OCI-LY1 (cell line): Measurements from ENCODE around the gene COMMD3.

Experiments used
- H2AFZ ChIP-seq: fragments of 200-600 bp; sonication (generic), shearing (Covaris generic); 2 replicates; pipeline ENCODE4 v1.6.0; 2014; ENCODE audit warnings: antibody characterized with exemption, mild to moderate bottlenecking, low read length
- H3F3A ChIP-seq: fragments of 200-600 bp; sonication (generic), shearing (Covaris generic); 2 replicates; pipeline ENCODE4 v1.6.0; 2014; ENCODE audit warnings: mild to moderate bottlenecking, antibody characterized with exemption, low read length, moderate library complexity; ENCODE audit not compliant: insufficient read depth
- H3K27ac ChIP-seq: fragments of 200-600 bp; sonication (generic); 2 replicates; pipeline ENCODE4 v1.5.1; 2014; ENCODE audit warnings: low read length, mixed run types, mild to moderate bottlenecking, low read depth; ENCODE audit not compliant: poor library complexity, severe bottlenecking
- H3K27me3 ChIP-seq: fragments of 200-600 bp; sonication (generic); 2 replicates; pipeline ENCODE4 v1.6.0; 2014; ENCODE audit warnings: antibody characterized with exemption, mild to moderate bottlenecking, low read length, moderate library complexity; ENCODE audit not compliant: insufficient read depth
- H3K36me3 ChIP-seq: fragments of 200-600 bp; sonication (generic); 2 replicates; pipeline ENCODE4 v1.6.1; 2014; ENCODE audit warnings: mild to moderate bottlenecking, antibody characterized with exemption, low read length, moderate library complexity, mixed read lengths; ENCODE audit not compliant: insufficient read depth
- H3K4me1 ChIP-seq: fragments of 200-600 bp; sonication (generic); 2 replicates; pipeline ENCODE4 v1.5.1; 2014; ENCODE audit warnings: mild to moderate bottlenecking, low read length, moderate library complexity; ENCODE audit not compliant: insufficient read depth, severe bottlenecking
- H3K4me2 ChIP-seq: fragments of 200-600 bp; sonication (generic), shearing (Covaris generic); 2 replicates; pipeline ENCODE4 v1.6.1; 2014; ENCODE audit warnings: low read length
- H3K4me3 ChIP-seq: fragments of 200-600 bp; sonication (generic); 2 replicates; pipeline ENCODE4 v1.5.1; 2014; ENCODE audit warnings: low read length, low read depth, mild to moderate bottlenecking, mixed read lengths; ENCODE audit not compliant: poor library complexity, severe bottlenecking
- H3K79me2 ChIP-seq: fragments of 200-600 bp; shearing (Covaris generic); 2 replicates; pipeline ENCODE4 v1.6.1; 2016; ENCODE audit warnings: mixed run types, low read length, mixed read lengths; ENCODE audit not compliant: insufficient read depth
- H3K9ac ChIP-seq: fragments of 200-600 bp; sonication (generic), shearing (Covaris generic); 2 replicates; pipeline ENCODE4 v1.6.1; 2014; ENCODE audit warnings: mild to moderate bottlenecking, low read length, mixed read lengths
- H3K9me2 ChIP-seq: fragments of 200-600 bp; sonication (generic), shearing (Covaris generic); 2 replicates; pipeline ENCODE4 v1.6.1; 2014; ENCODE audit warnings: low read depth, mild to moderate bottlenecking, low read length, mixed read lengths
- H3K9me3 ChIP-seq: fragments of 200-600 bp; shearing (Covaris generic); 2 replicates; pipeline ENCODE4 v1.6.1; 2014; ENCODE audit warnings: low read length, mixed read lengths
- H4K20me1 ChIP-seq: fragments of 200-600 bp; sonication (generic), shearing (Covaris generic); 2 replicates; pipeline ENCODE4 v1.6.0; 2016; ENCODE audit warnings: mild to moderate bottlenecking, low read length; ENCODE audit not compliant: insufficient read depth
- EZH2 ChIP-seq: fragments of 200-600 bp; sonication (generic), shearing (Covaris generic); IDR thresholded peaks from 2 replicates; pipeline ENCODE4 v1.8.0; 2017; ENCODE audit warnings: borderline replicate concordance, mixed run types, mild to moderate bottlenecking, antibody characterized with exemption, low read length, moderate library complexity, mixed read lengths
- TF ChIP-seq, protein P1 (sequence below): fragments of 200-600 bp; sonication (generic), shearing (Covaris generic); IDR thresholded peaks from 2 replicates; pipeline ENCODE4 v1.5.1; 2017; ENCODE audit warnings: mild to moderate bottlenecking, antibody characterized with exemption, low read length, moderate library complexity, mixed read lengths

COMMD3 gene

DNA sequence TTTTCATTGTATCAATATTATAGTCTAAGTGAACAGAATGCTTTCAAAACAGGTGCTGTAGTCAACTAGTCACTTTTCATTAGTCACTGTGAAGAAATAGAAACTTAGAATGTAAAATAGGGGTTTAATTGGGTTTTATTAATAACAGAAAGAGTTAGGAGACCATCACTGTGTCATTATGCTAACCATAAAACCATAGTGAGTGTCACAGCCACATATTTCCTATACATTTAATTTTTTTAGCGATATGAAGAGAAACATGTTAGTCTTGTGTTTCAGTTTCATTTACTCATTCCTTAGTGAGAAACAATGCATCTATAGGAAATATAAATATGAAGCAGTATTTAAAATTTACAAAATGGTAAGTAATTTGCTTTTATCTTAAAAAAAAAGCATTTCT, 51.3 kb downstream of the COMMD3 start:
- no peaks in the 10 kb centered on the region for H3K36me3 ChIP-seq
- no peak overlapping the region for H3K4me2 ChIP-seq
- no peaks in the 10 kb centered on the region for H3K79me2 ChIP-seq
- H4K20me1 ChIP-seq, result no peaks in the 10 kb centered on the region
- no peaks in the 10 kb centered on the region for H3K9me3 ChIP-seq
- H3K9ac ChIP-seq, result no peak overlapping the region
- no peaks in the 10 kb centered on the region for H3K4me1 ChIP-seq
- no peak overlapping the region for H3K4me3 ChIP-seq
- no peaks in the 10 kb centered on the region for H3K27me3 ChIP-seq
- TF ChIP-seq, protein P1, sequence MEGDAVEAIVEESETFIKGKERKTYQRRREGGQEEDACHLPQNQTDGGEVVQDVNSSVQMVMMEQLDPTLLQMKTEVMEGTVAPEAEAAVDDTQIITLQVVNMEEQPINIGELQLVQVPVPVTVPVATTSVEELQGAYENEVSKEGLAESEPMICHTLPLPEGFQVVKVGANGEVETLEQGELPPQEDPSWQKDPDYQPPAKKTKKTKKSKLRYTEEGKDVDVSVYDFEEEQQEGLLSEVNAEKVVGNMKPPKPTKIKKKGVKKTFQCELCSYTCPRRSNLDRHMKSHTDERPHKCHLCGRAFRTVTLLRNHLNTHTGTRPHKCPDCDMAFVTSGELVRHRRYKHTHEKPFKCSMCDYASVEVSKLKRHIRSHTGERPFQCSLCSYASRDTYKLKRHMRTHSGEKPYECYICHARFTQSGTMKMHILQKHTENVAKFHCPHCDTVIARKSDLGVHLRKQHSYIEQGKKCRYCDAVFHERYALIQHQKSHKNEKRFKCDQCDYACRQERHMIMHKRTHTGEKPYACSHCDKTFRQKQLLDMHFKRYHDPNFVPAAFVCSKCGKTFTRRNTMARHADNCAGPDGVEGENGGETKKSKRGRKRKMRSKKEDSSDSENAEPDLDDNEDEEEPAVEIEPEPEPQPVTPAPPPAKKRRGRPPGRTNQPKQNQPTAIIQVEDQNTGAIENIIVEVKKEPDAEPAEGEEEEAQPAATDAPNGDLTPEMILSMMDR, result no peak
- no peak for TF ChIP-seq EZH2
- no peak overlapping the region for H2AFZ ChIP-seq
- no peak overlapping the region for H3K27ac ChIP-seq
- H3F3A ChIP-seq, result no peaks in the 10 kb centered on the region
- H3K9me2 ChIP-seq, result no peaks in the 10 kb centered on the region

DNA sequence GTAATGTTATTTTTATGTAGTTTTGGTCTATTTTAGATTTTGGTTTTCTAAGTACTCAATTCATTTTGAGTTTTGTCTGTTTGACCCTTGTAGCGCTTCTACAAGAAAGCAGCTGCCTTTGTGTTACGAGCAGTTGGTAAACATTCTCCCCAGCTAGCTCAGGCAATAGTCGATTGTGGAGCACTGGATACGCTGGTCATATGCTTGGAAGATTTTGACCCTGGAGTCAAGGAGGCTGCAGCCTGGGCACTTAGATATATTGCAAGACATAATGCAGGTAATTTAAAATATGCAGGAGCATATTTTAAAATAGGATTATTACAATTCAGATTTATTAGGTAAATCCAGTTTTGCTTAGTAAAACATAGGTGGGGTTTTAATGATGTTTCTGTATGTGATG, 52.2 kb downstream of the COMMD3 start:
- no peaks in the 10 kb centered on the region for H3K9me3 ChIP-seq
- H3K4me1 ChIP-seq, result no peaks in the 10 kb centered on the region
- no peak overlapping the region for H3K4me3 ChIP-seq
- H3K79me2 ChIP-seq, result no peaks in the 10 kb centered on the region
- no peaks in the 10 kb centered on the region for H3K9me2 ChIP-seq
- no peak overlapping the region for H3K9ac ChIP-seq
- no peak overlapping the region for H2AFZ ChIP-seq
- TF ChIP-seq, protein P1, result no peak
- no peaks in the 10 kb centered on the region for H4K20me1 ChIP-seq
- no peaks in the 10 kb centered on the region for H3K27me3 ChIP-seq
- no peak overlapping the region for H3K27ac ChIP-seq
- no peak overlapping the region for H3K4me2 ChIP-seq
- no peaks in the 10 kb centered on the region for H3K36me3 ChIP-seq
- H3F3A ChIP-seq, result no peaks in the 10 kb centered on the region

DNA sequence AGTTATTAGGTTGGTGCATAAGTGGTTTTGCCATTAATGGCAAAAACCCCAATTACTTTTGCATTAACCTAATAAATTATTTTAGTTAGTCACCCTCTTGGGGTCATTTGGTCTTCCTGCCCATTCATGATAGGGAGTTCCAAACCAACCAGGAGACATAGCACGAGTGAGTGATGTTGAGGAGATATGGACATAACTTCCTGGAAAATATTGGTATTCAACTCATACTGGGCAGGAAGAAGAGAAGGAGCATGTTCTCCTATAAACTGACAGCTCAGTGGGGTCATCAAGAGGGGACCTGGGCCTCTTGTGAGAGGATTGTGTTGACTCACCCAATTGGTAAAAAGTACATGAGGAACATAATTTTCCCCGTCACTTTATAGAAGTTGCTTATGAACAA, 52.8 kb downstream of the COMMD3 start:
- H2AFZ ChIP-seq, result no peak overlapping the region

More for the DNA sequence above, 52.8 kb downstream of the COMMD3 start:
- Histone ChIP-seq H3K4me2 (no peak overlapping the region), H3K9me2 (no peaks in the 10 kb centered on the region), H3K27ac (no peak overlapping the region), H3K79me2 (no peaks in the 10 kb centered on the region), H3K36me3 (no peaks in the 10 kb centered on the region), H3K27me3 (no peaks in the 10 kb centered on the region), H3F3A (no peaks in the 10 kb centered on the region), H3K4me3 (no peak overlapping the region), H3K9me3 (no peaks in the 10 kb centered on the region), H4K20me1 (no peaks in the 10 kb centered on the region), H3K4me1 (no peaks in the 10 kb centered on the region), H3K9ac (no peak overlapping the region)
- TF ChIP-seq EZH2, result no peak
- TF ChIP-seq, protein P1, result no peak
